Psoas muscle (tissue), 8 donors: Measurements from ENCODE around the gene ZNF140. TPM values are rescaled to one million over a fixed set of nuclear protein-coding genes. Genes with fewer than 3 reads are reported as not detected.

Experiments used
- ATAC-seq, 4 donors: fragments of 200-7000 bp; cut with Tn5 transposase; one replicate each; pipeline ENCODE4 v1.9.1; 2020; ENCODE audit warnings: moderate library complexity in 3 of 4, mild to moderate bottlenecking in 2 of 4
- DNase-seq, 2 donors: peaks; one replicate each; pipeline ENCODE4 v3.0.0-alpha.2; 2020
- H3K27ac ChIP-seq: fragments of 200-600 bp; one replicate; pipeline ENCODE4 v1.8.0; 2022
- H3K27me3 ChIP-seq, 3 donors: fragments of 200-600 bp in 1 of 3; one replicate each; pipeline versions ENCODE4 v1.6.1 to v1.8.0; 2013 to 2022; ENCODE audit warnings: low read length in 2 of 3, mild to moderate bottlenecking in 2 of 3, moderate library complexity in 1 of 3; ENCODE audit not compliant: insufficient read depth in 3 of 3
- H3K36me3 ChIP-seq, 2 donors: fragments of 200-600 bp in 1 of 2; one replicate each; pipeline versions ENCODE4 v1.6.1 to v1.8.0; 2013 to 2022; ENCODE audit warnings: low read depth in 1 of 2, mild to moderate bottlenecking in 1 of 2, moderate library complexity in 1 of 2; ENCODE audit not compliant: insufficient read depth in 1 of 2
- H3K4me1 ChIP-seq: fragments of 200-600 bp; one replicate; pipeline ENCODE4 v1.8.0; 2022
- H3K4me3 ChIP-seq: fragments of 200-600 bp; one replicate; pipeline ENCODE4 v1.8.0; 2022; ENCODE audit warnings: mild to moderate bottlenecking
- H3K9me3 ChIP-seq: fragments of 200-600 bp; one replicate; pipeline ENCODE4 v1.8.0; 2022
- WGBS, 3 donors: extraction: QIAGEN DNeasy Blood & Tissue Kit; methylation state at CpG; one replicate each; pipeline versions ENCODE4 v1.1.6 to v1.1.7; 2013; 5-methylcytosine and 5-hydroxymethylcytosine counted together
- intact Hi-C, 2 donors: fragments of 100-400 bp; cut with DNase I; formaldehyde crosslinking; loops; one replicate each; pipeline versions ENCODE4 v1.11.0 to v1.14.2; 2022
- polyA plus RNA-seq, 3 donors: library from polyadenylated mRNA; stranded (reverse); fragments of 200-250 nt; gene quantifications; one replicate each; pipeline ENCODE4 v1.2.3, GENCODE V29; 2013
- total RNA-seq, 4 donors: library from RNA; stranded (reverse); fragmentation: NEBNext Ultra II Directional in 2 of 4; extraction: Animal tissue kit (Norgen Biotek cat#: 25700) in 2 of 4; gene quantifications; one replicate each; pipeline versions ENCODE4 v1.2.1 to v1.2.4, GENCODE V29; 2021 to 2023
- TF ChIP-seq, protein P1 (sequence below): fragments of 200-600 bp; IDR thresholded peaks from one replicate; pipeline ENCODE4 v1.8.0; 2022; ENCODE audit warnings: antibody characterized with exemption
- donor health status: healthy with polysubstance abuse.
- donor health status: DM: no; HTN: no; CAD: no; lungs with moderate emphysema.
- donor health status: Bipolar disorder and iron deficiency.
- donor health status: healthy.
- donor health status: DM: yes; HTN: yes; CAD: no.
- donor health status: DM: no; HTN: no; CAD: no.
- donor health status: DM: no; HTN: no; CAD: no.
- donor health status: DM: yes; HTN: yes; CAD: no.

ZNF140 gene
- total and polyA plus RNA-seq, 7 donors, result 3.9 to 25.7 (median 7.1) TPM

GRCh38 chr12:133105620-133106019 lies 24.9 kb downstream of the ZNF140 start:
- 97 to 99% (median 98%) methylated on average over 3 of the region's 3 CpGs for WGBS, 3 donors
- intact Hi-C loops, result no loop called here

GRCh38 chr12:133106253-133106652 lies 25.5 kb downstream of the ZNF140 start:
- DNase-seq (no peak), ATAC-seq (no peak)
- TF ChIP-seq, protein P1, sequence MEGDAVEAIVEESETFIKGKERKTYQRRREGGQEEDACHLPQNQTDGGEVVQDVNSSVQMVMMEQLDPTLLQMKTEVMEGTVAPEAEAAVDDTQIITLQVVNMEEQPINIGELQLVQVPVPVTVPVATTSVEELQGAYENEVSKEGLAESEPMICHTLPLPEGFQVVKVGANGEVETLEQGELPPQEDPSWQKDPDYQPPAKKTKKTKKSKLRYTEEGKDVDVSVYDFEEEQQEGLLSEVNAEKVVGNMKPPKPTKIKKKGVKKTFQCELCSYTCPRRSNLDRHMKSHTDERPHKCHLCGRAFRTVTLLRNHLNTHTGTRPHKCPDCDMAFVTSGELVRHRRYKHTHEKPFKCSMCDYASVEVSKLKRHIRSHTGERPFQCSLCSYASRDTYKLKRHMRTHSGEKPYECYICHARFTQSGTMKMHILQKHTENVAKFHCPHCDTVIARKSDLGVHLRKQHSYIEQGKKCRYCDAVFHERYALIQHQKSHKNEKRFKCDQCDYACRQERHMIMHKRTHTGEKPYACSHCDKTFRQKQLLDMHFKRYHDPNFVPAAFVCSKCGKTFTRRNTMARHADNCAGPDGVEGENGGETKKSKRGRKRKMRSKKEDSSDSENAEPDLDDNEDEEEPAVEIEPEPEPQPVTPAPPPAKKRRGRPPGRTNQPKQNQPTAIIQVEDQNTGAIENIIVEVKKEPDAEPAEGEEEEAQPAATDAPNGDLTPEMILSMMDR, result no peak
- H3K36me3 ChIP-seq, result peaks cover 19 to 43% of the 10 kb centered on the region in 2 donors
- no peak overlapping the region for H3K27ac ChIP-seq
- H3K4me3 ChIP-seq, result no peak overlapping the region
- H3K27me3 ChIP-seq, result no peaks in the 10 kb centered on the region
- H3K9me3 ChIP-seq, result peaks cover 99% of the 10 kb centered on the region
- intact Hi-C loops, result no loop called here
- WGBS, 3 donors, result 98 to 99% (median 99%) methylated on average over 5 of the region's 5 CpGs
- no peaks in the 10 kb centered on the region for H3K4me1 ChIP-seq

More at GRCh38 chr12:133105620-133106019, 24.9 kb downstream of the ZNF140 start:
- Histone ChIP-seq H3K27ac (no peak overlapping the region), H3K4me3 (no peak overlapping the region), H3K4me1 (no peaks in the 10 kb centered on the region), H3K27me3 (no peaks in the 10 kb centered on the region), H3K9me3 (peaks cover 99% of the 10 kb centered on the region), H3K36me3 (peaks cover 19 to 49% of the 10 kb centered on the region in 2 donors)
- ATAC-seq, result no peak
- TF ChIP-seq, protein P1, result no peak
- DNase-seq, result no peak

DNA sequence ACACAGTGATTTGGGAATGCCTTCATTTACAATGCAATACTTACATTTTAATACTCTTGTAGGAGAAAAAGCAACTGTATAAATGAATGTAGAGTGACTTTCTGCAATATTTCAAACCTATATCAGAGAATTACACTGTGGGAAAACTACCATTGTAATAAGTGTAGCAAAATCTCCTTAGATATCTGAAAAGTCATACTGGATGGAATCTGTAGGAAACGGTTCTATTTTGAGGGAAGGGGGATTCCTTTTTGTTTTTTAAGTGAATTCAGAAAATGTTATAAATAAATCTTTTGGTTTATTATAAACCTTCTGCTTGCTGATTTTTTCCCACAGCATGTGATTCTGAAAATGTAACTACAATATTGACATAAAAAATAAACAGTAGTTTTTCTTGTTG lies 26.4 kb downstream of the ZNF140 start:
- 96 to 100% (median 97%) methylated on average over 1 of the region's 1 CpG for WGBS, 3 donors
- H3K27ac ChIP-seq, result no peak overlapping the region
- peaks cover 99% of the 10 kb centered on the region for H3K9me3 ChIP-seq
- no peaks in the 10 kb centered on the region for H3K4me1 ChIP-seq
- intact Hi-C loops, result no loop called here
- no peak for ATAC-seq
- H3K27me3 ChIP-seq, result no peaks in the 10 kb centered on the region
- DNase-seq, result no peak
- TF ChIP-seq, protein P1, result no peak
- H3K4me3 ChIP-seq, result no peak overlapping the region
- H3K36me3 ChIP-seq, result peaks cover 19 to 36% of the 10 kb centered on the region in 2 donors

- H3K4me1 ChIP-seq, result no peaks in the 10 kb centered on the region
- H3K36me3 ChIP-seq, result peaks cover 19 to 30% of the 10 kb centered on the region in 2 donors
Measured at GRCh38 chr12:133108150-133108549, 27.4 kb downstream of the ZNF140 start.

More at GRCh38 chr12:133108150-133108549, 27.4 kb downstream of the ZNF140 start:
- peaks cover 99% of the 10 kb centered on the region for H3K9me3 ChIP-seq
- H3K4me3 ChIP-seq, result no peak overlapping the region
- no peak overlapping the region for H3K27ac ChIP-seq
- intact Hi-C loops, result no loop called here
- H3K27me3 ChIP-seq, result no peaks in the 10 kb centered on the region
- TF ChIP-seq, protein P1, result no peak
- ATAC-seq, result no peak
- 97 to 99% (median 98%) methylated on average over 2 of the region's 2 CpGs for WGBS, 3 donors
- DNase-seq, result no peak
